Transverse colon (tissue), 4 donors: ENCODE data around the gene PTPRN2.

ENCODE experiments used
- CTCF ChIP-seq, 5 experiments: fragments of 200-600 bp in 3 of 5; fragments of 450-650 bp in 2 of 5; sonication (generic) in 3 of 5; IDR thresholded peaks; 1 replicate in 2 of 5; 2 replicates in 3 of 5; pipeline ENCODE4 v1.5.1; 2016 to 2017; ENCODE audit warnings: antibody characterized with exemption in 5 of 5, inconsistent platforms in 3 of 5, mild to moderate bottlenecking in 2 of 5, moderate library complexity in 1 of 5
- EP300 ChIP-seq: sonication (generic); formaldehyde crosslinking; IDR thresholded peaks from one replicate; pipeline ENCODE4 v1.6.1; 2017; ENCODE audit warnings: antibody characterized with exemption, low read depth
- POLR2A ChIP-seq: fragments of 450-650 bp; IDR thresholded peaks from one replicate; pipeline ENCODE4 v1.6.1; 2016; ENCODE audit warnings: antibody characterized with exemption, mild to moderate bottlenecking, moderate library complexity
- POLR2AphosphoS5 ChIP-seq, 3 donors: sonication (generic); formaldehyde crosslinking; IDR thresholded peaks; one replicate each; pipeline ENCODE4 v1.6.1; 2016; ENCODE audit warnings: antibody characterized with exemption in 3 of 3

GRCh38 chr7:158497627-158498026 is 90.0 kb downstream of the PTPRN2 start:
- TF ChIP-seq EP300 (no peak), CTCF (IDR thresholded peaks at IDR 0.05) (no peak), POLR2AphosphoS5 (IDR thresholded peaks at IDR 0.05) (no peak), POLR2A (no peak)
